GM10248 (cell line): Measurements from ENCODE around the gene TMOD1.
A peak's percentile ranks its signal among the peaks of the same experiment; 100 is the strongest.
"Not testable (repeated sequence)": the region's sequence is repeated elsewhere in the genome, so short reads cannot be mapped to it uniquely, and the experiment has no call there.

ENCODE experiments used
- CTCF ChIA-PET: fragments of 300-600 bp; sonication (Branson Sonifier 250); formaldehyde crosslinking; extraction: SDS; loops from one replicate; lab custom pipeline; 2021; ENCODE audit warnings: antibody characterized with exemption; lab: Yijun Ruan, JAX
- POLR2A ChIA-PET: fragments of 350-650 bp; sonication (Branson Sonifier 250); formaldehyde crosslinking; extraction: SDS; loops from one replicate; lab custom pipeline; 2020; ENCODE audit warnings: antibody characterized with exemption; lab: Yijun Ruan, JAX
- DNase-seq: peaks from one replicate; pipeline ENCODE4 v3.0.0; 2012; ENCODE audit errors: extremely low spot score
- CTCF ChIP-seq: IDR thresholded peaks from 2 replicates; pipeline ENCODE4 v1.5.1; 2012; ENCODE audit warnings: mild to moderate bottlenecking, low read depth; ENCODE audit errors: extremely low read depth, missing control alignments, control extremely low read depth

Gene TMOD1

GRCh38 chr9:97501177-97501971 lies at the start of gene TMOD1:
TMOD1 (plus strand) TSS chr9:97501666; CDS start chr9:97524189, 22,523 bp downstream.
- peak; percentile 93 for DNase-seq
- ChIA-PET POLR2A (interaction anchor here (0.6 to 2.3 kb wide), 4 partner anchors 10 to 132 kb away, joined by 3 to 14 read pairs (median 4); partner anchors contain the start of genes NCBP1 and TSTD2), CTCF (interaction anchor here (0.7 to 12.7 kb wide), 33 partner anchors 9 to 132 kb away, joined by 3 to 159 read pairs (median 4); partner anchors contain the start of genes NCBP1, TDRD7 and TSTD2)
- TF ChIP-seq CTCF, result peak; percentile 52

- DNase-seq, POLR2A ChIA-PET, CTCF ChIA-PET: not testable (repeated sequence)
These were observed 47.9 kb upstream of the TMOD1 start for GRCh38 chr9:97453573-97453972.

GRCh38 chr9:97456841-97457240 lies 44.6 kb upstream of the TMOD1 start:
- CTCF ChIA-PET, result interaction anchor here (0.8 kb wide), 1 partner anchor 11 kb away, joined by 3 read pairs; no protein-coding TSS in a partner anchor
- DNase-seq, POLR2A ChIA-PET: not testable (repeated sequence)

- no peak for DNase-seq
- ChIA-PET POLR2A (no interaction called here), CTCF (interaction anchor here (1.0 to 4.0 kb wide), 8 partner anchors 9 to 166 kb away, joined by 3 to 32 read pairs (median 4); no protein-coding TSS in a partner anchor)
- TF ChIP-seq CTCF, result no peak
These were observed 42.1 kb upstream of the TMOD1 start for GRCh38 chr9:97459326-97459725.

GRCh38 chr9:97462159-97462558 lies 39.3 kb upstream of the TMOD1 start:
- DNase-seq, result no peak
- CTCF ChIA-PET, result interaction anchor here (0.9 to 4.2 kb wide), 11 partner anchors 8 to 439 kb away, joined by 3 to 32 read pairs (median 5); partner anchors contain the start of genes TDRD7 and TMOD1
- POLR2A ChIA-PET, result no interaction called here
- no peak for TF ChIP-seq CTCF

- DNase-seq, result no peak
- TF ChIP-seq CTCF, result no peak
- CTCF ChIA-PET, result interaction anchor here (0.8 to 4.2 kb wide), 8 partner anchors 15 to 438 kb away, joined by 3 to 26 read pairs (median 4); partner anchors contain the start of gene TMOD1
- POLR2A ChIA-PET, result interaction anchor here (0.6 kb wide), 1 partner anchor 149 kb away, joined by 7 read pairs; no protein-coding TSS in a partner anchor
These were observed 38.6 kb upstream of the TMOD1 start for GRCh38 chr9:97462914-97463313.

DNA sequence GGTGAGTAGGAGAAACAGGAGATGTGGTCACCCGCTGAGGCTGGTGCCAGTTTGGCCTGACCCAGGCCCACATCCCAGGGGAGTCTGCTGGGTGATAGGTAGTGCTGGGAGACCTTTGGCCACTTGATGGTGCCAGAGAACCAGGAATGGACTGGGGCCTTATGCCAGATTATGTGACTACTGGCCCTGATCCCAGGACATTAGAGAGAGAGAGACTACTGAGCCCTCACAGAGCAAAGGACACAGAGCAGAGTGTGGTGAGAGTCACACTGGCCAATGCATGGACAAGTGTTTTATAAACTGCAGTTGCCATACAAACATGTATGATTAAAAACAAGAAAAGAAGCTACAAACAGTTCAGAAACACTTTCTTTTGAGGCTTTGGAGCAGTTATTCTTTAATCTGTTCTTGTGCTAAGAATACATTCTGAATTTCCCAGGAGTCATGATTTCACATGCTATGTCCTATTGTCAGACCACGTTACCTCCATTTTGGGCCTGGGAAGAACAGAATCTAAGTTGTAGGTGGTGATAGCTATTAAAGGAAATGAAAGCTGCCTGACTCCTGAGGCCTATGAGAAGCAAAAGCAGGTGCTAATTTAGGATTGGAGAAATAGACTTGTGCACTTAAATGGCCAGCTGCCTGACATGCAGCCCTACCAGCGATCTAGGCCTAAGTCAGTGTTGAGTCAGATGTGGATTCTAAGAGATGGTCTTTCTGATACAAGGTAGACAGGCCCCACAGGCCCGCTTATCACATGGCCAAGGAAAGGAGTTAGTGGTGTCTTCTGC lies 32.6 kb upstream of the TMOD1 start:
- TF ChIP-seq CTCF, result peak; percentile 92
- CTCF ChIA-PET, result interaction anchor here (0.8 to 10.4 kb wide), 73 partner anchors 9 to 612 kb away, joined by 3 to 443 read pairs (median 5); partner anchors contain the start of genes NCBP1, TDRD7, TMOD1 and TSTD2
- POLR2A ChIA-PET, result interaction anchor here (0.6 to 1.3 kb wide), 2 partner anchors 130 to 178 kb away, joined by 3 to 5 read pairs; no protein-coding TSS in a partner anchor
- DNase-seq, result peak; percentile 69
